HUES6 (cell line): ENCODE data around the gene ATP2B2.

Experiments
- H3K27ac ChIP-seq: 2 replicates; pipeline ENCODE4 v1.7.0; 2013; ENCODE audit warnings: low read depth, mild to moderate bottlenecking, low read length, inconsistent platforms
- H3K27me3 ChIP-seq: 2 replicates; pipeline ENCODE4 v1.6.1; 2013; ENCODE audit warnings: low read length; ENCODE audit not compliant: control insufficient read depth, insufficient read depth
- H3K36me3 ChIP-seq: 2 replicates; pipeline ENCODE4 v1.6.1; 2013; ENCODE audit warnings: low read length; ENCODE audit not compliant: control insufficient read depth, insufficient read depth
- H3K4me1 ChIP-seq: 2 replicates; pipeline ENCODE4 v1.6.1; 2013; ENCODE audit warnings: low read length; ENCODE audit not compliant: control insufficient read depth, insufficient read depth
- H3K4me3 ChIP-seq: 2 replicates; pipeline ENCODE4 v1.5.1; 2013; ENCODE audit warnings: low read depth, low read length
- H3K9ac ChIP-seq: one replicate; pipeline ENCODE4 v1.6.1; 2013; ENCODE audit warnings: mild to moderate bottlenecking, low read length
- H3K9me3 ChIP-seq: 2 replicates; pipeline ENCODE4 v1.6.1; 2013; ENCODE audit warnings: low read depth, low read length; ENCODE audit not compliant: control insufficient read depth, insufficient read depth

Gene ATP2B2

GRCh38 chr3:10435850-10436249, 69.5 kb downstream of the ATP2B2 start:
- no peak overlapping the region for H3K27ac ChIP-seq
- H3K4me3 ChIP-seq = no peak overlapping the region
- H3K9me3 ChIP-seq = no peaks in the 10 kb centered on the region
- H3K27me3 ChIP-seq = no peaks in the 10 kb centered on the region
- H3K36me3 ChIP-seq = no peaks in the 10 kb centered on the region
- no peaks in the 10 kb centered on the region; the same call in 1 of the 2 replicates for H3K4me1 ChIP-seq
- H3K9ac ChIP-seq = no peak overlapping the region

- Histone ChIP-seq H3K4me3 (no peak overlapping the region), H3K27me3 (no peaks in the 10 kb centered on the region), H3K9ac (no peak overlapping the region), H3K36me3 (no peaks in the 10 kb centered on the region), H3K4me1 (no peaks in the 10 kb centered on the region; the same call in 1 of the 2 replicates), H3K9me3 (no peaks in the 10 kb centered on the region), H3K27ac (no peak overlapping the region)
These were observed 70.4 kb downstream of the ATP2B2 start for GRCh38 chr3:10434938-10435336.

- no peak overlapping the region for H3K4me3 ChIP-seq
- H3K9me3 ChIP-seq = no peaks in the 10 kb centered on the region
- H3K4me1 ChIP-seq = no peaks in the 10 kb centered on the region; the same call in 1 of the 2 replicates
- no peaks in the 10 kb centered on the region for H3K36me3 ChIP-seq
- H3K27me3 ChIP-seq = no peaks in the 10 kb centered on the region
- H3K9ac ChIP-seq = no peak overlapping the region
- no peak overlapping the region for H3K27ac ChIP-seq
These were observed 71.0 kb downstream of the ATP2B2 start for GRCh38 chr3:10434144-10434937.

GRCh38 chr3:10432931-10433330, 72.5 kb downstream of the ATP2B2 start:
- no peaks in the 10 kb centered on the region for H3K36me3 ChIP-seq
- H3K4me3 ChIP-seq = no peak overlapping the region
- H3K4me1 ChIP-seq = no peaks in the 10 kb centered on the region
- H3K9ac ChIP-seq = no peak overlapping the region
- no peaks in the 10 kb centered on the region for H3K9me3 ChIP-seq
- H3K27ac ChIP-seq = no peak overlapping the region
- H3K27me3 ChIP-seq = no peaks in the 10 kb centered on the region

- Histone ChIP-seq H3K4me3 (no peak overlapping the region), H3K9ac (no peak overlapping the region), H3K36me3 (no peaks in the 10 kb centered on the region), H3K4me1 (no peaks in the 10 kb centered on the region), H3K9me3 (no peaks in the 10 kb centered on the region), H3K27ac (no peak overlapping the region), H3K27me3 (no peaks in the 10 kb centered on the region)
These were observed 73.1 kb downstream of the ATP2B2 start for GRCh38 chr3:10432156-10432845.

GRCh38 chr3:10430805-10431204, 74.6 kb downstream of the ATP2B2 start:
- Histone ChIP-seq H3K4me3 (no peak overlapping the region), H3K27me3 (no peaks in the 10 kb centered on the region), H3K9me3 (no peaks in the 10 kb centered on the region), H3K4me1 (no peaks in the 10 kb centered on the region), H3K9ac (no peak overlapping the region), H3K36me3 (no peaks in the 10 kb centered on the region), H3K27ac (no peak overlapping the region)

GRCh38 chr3:10428406-10429091, 76.8 kb downstream of the ATP2B2 start:
- Histone ChIP-seq H3K4me1 (no peaks in the 10 kb centered on the region), H3K9ac (no peak overlapping the region), H3K4me3 (no peak overlapping the region), H3K27ac (no peak overlapping the region), H3K9me3 (no peaks in the 10 kb centered on the region), H3K27me3 (no peaks in the 10 kb centered on the region), H3K36me3 (no peaks in the 10 kb centered on the region)

- no peak overlapping the region for H3K4me3 ChIP-seq
- H3K27ac ChIP-seq = no peak overlapping the region
These were observed 78.8 kb downstream of the ATP2B2 start for GRCh38 chr3:10426346-10427220.

GRCh38 chr3:10423171-10423882, 82.1 kb downstream of the ATP2B2 start:
- no peaks in the 10 kb centered on the region for H3K36me3 ChIP-seq
- H3K4me1 ChIP-seq = no peaks in the 10 kb centered on the region
- no peak overlapping the region for H3K27ac ChIP-seq
- no peak overlapping the region for H3K9ac ChIP-seq
- H3K27me3 ChIP-seq = no peaks in the 10 kb centered on the region
- no peaks in the 10 kb centered on the region for H3K9me3 ChIP-seq
- no peak overlapping the region for H3K4me3 ChIP-seq

More at GRCh38 chr3:10426346-10427220, 78.8 kb downstream of the ATP2B2 start:
- Histone ChIP-seq H3K4me1 (no peaks in the 10 kb centered on the region), H3K9me3 (no peaks in the 10 kb centered on the region), H3K36me3 (no peaks in the 10 kb centered on the region), H3K27me3 (no peaks in the 10 kb centered on the region), H3K9ac (no peak overlapping the region)

- H3K4me1 ChIP-seq = no peaks in the 10 kb centered on the region
These were observed 83.4 kb downstream of the ATP2B2 start for GRCh38 chr3:10421996-10422395.

More at GRCh38 chr3:10421996-10422395, 83.4 kb downstream of the ATP2B2 start:
- Histone ChIP-seq H3K9ac (no peak overlapping the region), H3K27me3 (no peaks in the 10 kb centered on the region), H3K9me3 (no peaks in the 10 kb centered on the region), H3K27ac (no peak overlapping the region), H3K36me3 (no peaks in the 10 kb centered on the region), H3K4me3 (no peak overlapping the region)
